Adrenal gland (tissue), 5 donors: ENCODE measurements around the gene SRC.

ENCODE experiments used
- POLR2A ChIP-seq, 2 donors: fragments of 450-650 bp; IDR thresholded peaks; one replicate each; pipeline ENCODE4 v1.6.1; 2017; ENCODE audit warnings: antibody characterized with exemption in 2 of 2, mild to moderate bottlenecking in 2 of 2, moderate library complexity in 1 of 2
- TF ChIP-seq, protein P1 (sequence below), 6 experiments: fragments of 450-650 bp in 4 of 6; fragments of 200-600 bp in 2 of 6; sonication (generic) in 1 of 6; IDR thresholded peaks; 1 replicate in 5 of 6; 2 replicates in 1 of 6; pipeline versions ENCODE4 v1.5.1 to v1.8.0; 2016 to 2021; ENCODE audit warnings: antibody characterized with exemption in 6 of 6, mild to moderate bottlenecking in 2 of 6, moderate library complexity in 1 of 6
- donor health status: DM: no; HTN: no; CAD: no.

DNA sequence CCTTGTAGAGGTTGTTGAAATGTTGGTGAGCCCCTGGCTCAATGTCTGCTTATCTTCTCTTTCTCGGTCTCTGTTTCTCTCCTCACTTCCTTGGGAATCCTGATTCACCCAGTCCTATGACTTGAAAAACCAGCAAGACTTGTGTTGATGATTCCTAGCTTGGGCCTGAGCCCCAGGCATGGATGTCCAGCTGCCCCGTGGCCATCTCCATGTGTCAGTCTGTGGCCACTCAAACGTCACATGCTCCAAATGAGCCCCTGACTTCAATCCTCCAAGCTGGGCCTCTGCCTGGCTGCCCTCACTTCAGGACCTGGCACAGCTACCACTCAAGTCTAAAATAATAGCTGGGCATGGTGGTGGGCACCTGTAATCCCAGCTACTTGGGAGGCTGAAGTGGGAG is 81.0 kb downstream of the SRC start:
- TF ChIP-seq, protein P1, sequence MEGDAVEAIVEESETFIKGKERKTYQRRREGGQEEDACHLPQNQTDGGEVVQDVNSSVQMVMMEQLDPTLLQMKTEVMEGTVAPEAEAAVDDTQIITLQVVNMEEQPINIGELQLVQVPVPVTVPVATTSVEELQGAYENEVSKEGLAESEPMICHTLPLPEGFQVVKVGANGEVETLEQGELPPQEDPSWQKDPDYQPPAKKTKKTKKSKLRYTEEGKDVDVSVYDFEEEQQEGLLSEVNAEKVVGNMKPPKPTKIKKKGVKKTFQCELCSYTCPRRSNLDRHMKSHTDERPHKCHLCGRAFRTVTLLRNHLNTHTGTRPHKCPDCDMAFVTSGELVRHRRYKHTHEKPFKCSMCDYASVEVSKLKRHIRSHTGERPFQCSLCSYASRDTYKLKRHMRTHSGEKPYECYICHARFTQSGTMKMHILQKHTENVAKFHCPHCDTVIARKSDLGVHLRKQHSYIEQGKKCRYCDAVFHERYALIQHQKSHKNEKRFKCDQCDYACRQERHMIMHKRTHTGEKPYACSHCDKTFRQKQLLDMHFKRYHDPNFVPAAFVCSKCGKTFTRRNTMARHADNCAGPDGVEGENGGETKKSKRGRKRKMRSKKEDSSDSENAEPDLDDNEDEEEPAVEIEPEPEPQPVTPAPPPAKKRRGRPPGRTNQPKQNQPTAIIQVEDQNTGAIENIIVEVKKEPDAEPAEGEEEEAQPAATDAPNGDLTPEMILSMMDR (IDR thresholded peaks at IDR 0.05): no peak
- no peak for TF ChIP-seq POLR2A (IDR thresholded peaks at IDR 0.05)
